Activated B cell treated with CpG ODN at 0.5 μM for 24 hours (primary cell): ENCODE data around the gene AVL9. TPM values are rescaled to one million over a fixed set of nuclear protein-coding genes. Genes with fewer than 3 reads are reported as not detected.

Experiments used
- ATAC-seq: fragments of 200-7000 bp; cut with Tn5 transposase; one replicate; pipeline ENCODE4 v1.10.0; 2021; ENCODE audit warnings: low read depth, mild to moderate bottlenecking, moderate library complexity
- CTCF ChIA-PET: fragments of 350-600 bp; sonication (Branson Sonifier 250); formaldehyde crosslinking; loops from one replicate; lab custom pipeline; 2021; ENCODE audit warnings: antibody characterized with exemption; lab: Charles Lee
- POLR2A ChIA-PET: fragments of 350-600 bp; sonication (Branson Sonifier 250); formaldehyde crosslinking; loops from one replicate; lab custom pipeline; 2021; ENCODE audit warnings: antibody characterized with exemption; lab: Charles Lee
- DNase-seq: peaks from one replicate; pipeline ENCODE4 v3.0.0; 2022
- H3K27ac Mint-ChIP-seq: one replicate; pipeline ENCODE4 v1.8.0; 2020; ENCODE audit warnings: mixed read lengths
- H3K27me3 Mint-ChIP-seq: one replicate; pipeline ENCODE4 v1.8.0; 2021; ENCODE audit warnings: mixed read lengths
- H3K36me3 Mint-ChIP-seq: one replicate; pipeline ENCODE4 v1.8.0; 2021; ENCODE audit warnings: low read depth, mixed read lengths
- H3K4me1 Mint-ChIP-seq: one replicate; pipeline ENCODE4 v1.8.0; 2021; ENCODE audit warnings: mixed read lengths
- H3K4me3 Mint-ChIP-seq: one replicate; pipeline ENCODE4 v1.8.0; 2020; ENCODE audit warnings: mild to moderate bottlenecking, mixed read lengths
- H3K9me3 Mint-ChIP-seq: one replicate; pipeline ENCODE4 v1.8.0; 2020; ENCODE audit warnings: mixed read lengths
- intact Hi-C: fragments of 100-400 bp; cut with micrococcal nuclease; formaldehyde crosslinking; loops from one replicate; pipeline ENCODE4 v1.15.1; 2024
- total RNA-seq: library from RNA; stranded (reverse); gene quantifications from 2 replicates; pipeline ENCODE4 v1.2.3, GENCODE V29; 2022
- TF ChIP-seq, protein P1 (sequence below): fragments of 200-600 bp; IDR thresholded peaks from one replicate; pipeline ENCODE4 v1.8.0; 2022; ENCODE audit warnings: antibody characterized with exemption, mild to moderate bottlenecking

Gene AVL9
- total RNA-seq, 1 donor from 2014 or later: 52.5 TPM

DNA sequence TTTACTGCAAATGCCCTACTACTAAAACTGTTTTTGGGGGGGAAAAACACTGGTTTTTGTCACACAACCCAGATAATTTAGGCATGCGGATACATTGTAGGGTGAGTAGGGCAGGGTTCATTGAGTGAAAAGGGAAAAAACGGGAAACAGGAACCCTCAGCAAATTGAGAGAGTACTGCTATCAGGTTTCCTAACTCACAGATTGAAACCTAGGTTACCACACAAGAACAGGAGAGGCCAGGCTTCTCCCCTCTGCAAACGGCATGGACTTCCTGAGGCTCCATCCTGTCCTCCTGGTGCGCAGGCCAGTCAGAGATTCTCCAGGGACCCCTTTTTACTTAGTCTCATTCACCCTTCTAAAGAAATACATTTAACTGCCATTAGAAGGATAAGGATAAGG lies 30.6 kb downstream of the AVL9 start:
- POLR2A ChIA-PET: no interaction called here
- DNase-seq: no peak
- intact Hi-C loops: no loop called here
- Mint-ChIP-seq H3K4me3 (no peak overlapping the region), H3K27ac (no peak overlapping the region), H3K36me3 (peaks cover 28% of the 10 kb centered on the region), H3K4me1 (peaks cover 9% of the 10 kb centered on the region), H3K9me3 (peaks cover 12% of the 10 kb centered on the region), H3K27me3 (no peaks in the 10 kb centered on the region)
- CTCF ChIA-PET: no interaction called here
- TF ChIP-seq, protein P1, sequence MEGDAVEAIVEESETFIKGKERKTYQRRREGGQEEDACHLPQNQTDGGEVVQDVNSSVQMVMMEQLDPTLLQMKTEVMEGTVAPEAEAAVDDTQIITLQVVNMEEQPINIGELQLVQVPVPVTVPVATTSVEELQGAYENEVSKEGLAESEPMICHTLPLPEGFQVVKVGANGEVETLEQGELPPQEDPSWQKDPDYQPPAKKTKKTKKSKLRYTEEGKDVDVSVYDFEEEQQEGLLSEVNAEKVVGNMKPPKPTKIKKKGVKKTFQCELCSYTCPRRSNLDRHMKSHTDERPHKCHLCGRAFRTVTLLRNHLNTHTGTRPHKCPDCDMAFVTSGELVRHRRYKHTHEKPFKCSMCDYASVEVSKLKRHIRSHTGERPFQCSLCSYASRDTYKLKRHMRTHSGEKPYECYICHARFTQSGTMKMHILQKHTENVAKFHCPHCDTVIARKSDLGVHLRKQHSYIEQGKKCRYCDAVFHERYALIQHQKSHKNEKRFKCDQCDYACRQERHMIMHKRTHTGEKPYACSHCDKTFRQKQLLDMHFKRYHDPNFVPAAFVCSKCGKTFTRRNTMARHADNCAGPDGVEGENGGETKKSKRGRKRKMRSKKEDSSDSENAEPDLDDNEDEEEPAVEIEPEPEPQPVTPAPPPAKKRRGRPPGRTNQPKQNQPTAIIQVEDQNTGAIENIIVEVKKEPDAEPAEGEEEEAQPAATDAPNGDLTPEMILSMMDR: no peak
- no peak for ATAC-seq

- H3K36me3 Mint-ChIP-seq: peaks cover 27% of the 10 kb centered on the region
- H3K9me3 Mint-ChIP-seq: no peaks in the 10 kb centered on the region
- no peak overlapping the region for H3K4me3 Mint-ChIP-seq
- H3K27me3 Mint-ChIP-seq: no peaks in the 10 kb centered on the region
- POLR2A ChIA-PET: no interaction called here
- ATAC-seq: no peak
- intact Hi-C loops: no loop called here
- H3K4me1 Mint-ChIP-seq: peaks cover 13% of the 10 kb centered on the region
- H3K27ac Mint-ChIP-seq: no peak overlapping the region
- TF ChIP-seq, protein P1: no peak
- DNase-seq: no peak
- CTCF ChIA-PET: no interaction called here
Measured at GRCh38 chr7:32531402-32531801, 36.1 kb downstream of the AVL9 start.

- peaks cover 27% of the 10 kb centered on the region for H3K36me3 Mint-ChIP-seq
- ChIA-PET CTCF (no interaction called here), POLR2A (no interaction called here)
- H3K27me3 Mint-ChIP-seq: no peaks in the 10 kb centered on the region
- ATAC-seq: no peak
- no peaks in the 10 kb centered on the region for H3K9me3 Mint-ChIP-seq
- DNase-seq: no peak
- intact Hi-C loops: no loop called here
- TF ChIP-seq, protein P1: no peak
- H3K27ac Mint-ChIP-seq: no peak overlapping the region
- peaks cover 13% of the 10 kb centered on the region for H3K4me1 Mint-ChIP-seq
- no peak overlapping the region for H3K4me3 Mint-ChIP-seq
Measured at GRCh38 chr7:32532086-32532485, 36.8 kb downstream of the AVL9 start.

- peaks cover 24% of the 10 kb centered on the region for H3K36me3 Mint-ChIP-seq
- intact Hi-C loops: no loop called here
- no peak overlapping the region for H3K27ac Mint-ChIP-seq
- POLR2A ChIA-PET: no interaction called here
- TF ChIP-seq, protein P1: no peak
- DNase-seq: no peak
- H3K9me3 Mint-ChIP-seq: no peaks in the 10 kb centered on the region
- CTCF ChIA-PET: no interaction called here
- no peak overlapping the region for H3K4me3 Mint-ChIP-seq
- H3K27me3 Mint-ChIP-seq: no peaks in the 10 kb centered on the region
- peaks cover 13% of the 10 kb centered on the region for H3K4me1 Mint-ChIP-seq
- no peak for ATAC-seq
Measured at GRCh38 chr7:32532716-32533115, 37.4 kb downstream of the AVL9 start.

DNA sequence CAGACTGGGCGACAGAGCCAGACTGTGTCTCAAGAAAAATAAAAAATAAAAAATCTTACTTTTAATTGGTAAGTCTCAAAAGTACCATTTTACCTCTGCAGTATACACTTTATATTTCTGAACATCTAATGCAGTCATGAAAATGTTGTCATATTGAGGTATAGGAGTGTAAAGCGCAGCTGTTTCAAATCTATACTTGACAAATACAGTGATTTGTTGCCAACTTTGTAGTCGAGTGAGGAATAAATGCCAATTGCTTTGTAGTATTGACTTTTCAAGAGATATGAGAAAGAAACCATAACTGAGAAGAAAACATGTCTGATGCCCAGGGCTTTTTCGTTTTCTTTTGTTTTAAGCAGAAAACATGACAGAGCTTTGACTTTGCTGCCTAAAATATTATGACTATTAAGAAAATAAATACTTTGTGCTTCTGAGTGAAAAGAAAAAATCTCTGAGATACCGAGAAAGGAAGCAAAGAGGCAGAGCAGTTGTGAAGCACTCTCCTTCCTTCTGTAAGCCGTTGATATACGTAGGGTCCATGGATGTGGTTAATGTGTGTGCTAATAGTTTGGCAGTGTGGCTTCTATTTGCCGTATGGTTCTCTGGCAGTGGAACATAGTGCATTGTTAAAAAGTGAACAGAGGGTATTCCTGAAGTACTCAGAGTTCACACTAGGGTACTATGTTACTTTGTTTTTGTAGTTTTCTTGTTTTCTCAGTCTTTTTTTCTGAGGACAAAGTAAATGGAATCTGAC lies 38.2 kb downstream of the AVL9 start:
- ChIA-PET POLR2A (no interaction called here), CTCF (no interaction called here)
- Mint-ChIP-seq H3K4me3 (no peak overlapping the region), H3K4me1 (peaks cover 9% of the 10 kb centered on the region), H3K27me3 (no peaks in the 10 kb centered on the region), H3K9me3 (no peaks in the 10 kb centered on the region), H3K27ac (no peak overlapping the region), H3K36me3 (peaks cover 18% of the 10 kb centered on the region)
- TF ChIP-seq, protein P1: no peak
- intact Hi-C loops: no loop called here
- ATAC-seq: no peak
- DNase-seq: no peak
